GM12878 (cell line): ENCODE results near the gene SUPT4H1. TPM values are rescaled to one million over a fixed set of nuclear protein-coding genes. Genes with fewer than 3 reads are reported as not detected.

ENCODE experiments used
- CEBPZ ChIP-seq: fragments of 150-350 bp; IDR thresholded peaks from 2 replicates; pipeline ENCODE4 v1.6.1; 2016; ENCODE audit warnings: low read depth, low read length
- CREB1 ChIP-seq: IDR thresholded peaks from 2 replicates; pipeline ENCODE4 v1.6.1; 2012; ENCODE audit warnings: low read depth, mild to moderate bottlenecking, inconsistent platforms
- E4F1 ChIP-seq: fragments of 450-650 bp; IDR thresholded peaks from 2 replicates; pipeline ENCODE4 v1.6.1; 2018; ENCODE audit warnings: borderline replicate concordance, mild to moderate bottlenecking; ENCODE audit not compliant: partially characterized antibody
- EED ChIP-seq: sonication (generic); IDR thresholded peaks from 2 replicates; pipeline ENCODE4 v1.6.1; 2016; ENCODE audit warnings: antibody characterized with exemption, low read depth
- HDGF ChIP-seq: fragments of 450-650 bp; IDR thresholded peaks from 2 replicates; pipeline ENCODE4 v1.6.1; 2016; ENCODE audit warnings: antibody characterized with exemption
- IKZF1 ChIP-seq: fragments of 450-650 bp; conservative IDR thresholded peaks from 2 replicates; pipeline ENCODE4 v1.6.1; 2017; ENCODE audit warnings: antibody characterized with exemption, mild to moderate bottlenecking
- MAX ChIP-seq: IDR thresholded peaks from 2 replicates; pipeline ENCODE4 v1.6.1; 2012; ENCODE audit warnings: low read depth, low read length, improper control_type of control experiment
- MEF2A ChIP-seq: IDR thresholded peaks from 2 replicates; pipeline ENCODE4 v1.6.1; 2011; ENCODE audit warnings: low read depth, mild to moderate bottlenecking, low read length, moderate library complexity; ENCODE audit not compliant: insufficient read depth
- MEF2B ChIP-seq: fragments of 450-650 bp; IDR thresholded peaks from 2 replicates; pipeline ENCODE4 v1.6.1; 2018; ENCODE audit warnings: mild to moderate bottlenecking, moderate library complexity; ENCODE audit not compliant: partially characterized antibody, poor library complexity, severe bottlenecking
- MLLT1 ChIP-seq: fragments of 450-650 bp; IDR thresholded peaks from 2 replicates; pipeline ENCODE4 v1.6.1; 2016; ENCODE audit warnings: mild to moderate bottlenecking
- MTA3 ChIP-seq: IDR thresholded peaks from 2 replicates; pipeline ENCODE4 v1.6.1; 2012; ENCODE audit warnings: low read length, inconsistent platforms, borderline replicate concordance
- NR2F1 ChIP-seq: fragments of 450-650 bp; conservative IDR thresholded peaks from 2 replicates; pipeline ENCODE4 v1.6.1; 2017; ENCODE audit warnings: mild to moderate bottlenecking
- POLR2AphosphoS2 ChIP-seq: IDR thresholded peaks from 2 replicates; pipeline ENCODE4 v1.6.1; 2011; ENCODE audit warnings: low read depth, mild to moderate bottlenecking, low read length, improper control_type of control experiment, moderate library complexity
- POU2F2 ChIP-seq: IDR thresholded peaks from 3 replicates; pipeline ENCODE4 v1.6.1; 2011; ENCODE audit warnings: low read depth, mild to moderate bottlenecking, low read length, borderline replicate concordance
- SMC3 ChIP-seq: IDR thresholded peaks from 2 replicates; pipeline ENCODE4 v1.6.1; 2011; ENCODE audit warnings: low read length, improper control_type of control experiment, borderline replicate concordance
- SPI1 ChIP-seq: IDR thresholded peaks from 2 replicates; pipeline ENCODE4 v1.6.1; 2011; ENCODE audit warnings: low read depth, mild to moderate bottlenecking, low read length, moderate library complexity, borderline replicate concordance; ENCODE audit not compliant: insufficient read depth
- TAF1 ChIP-seq: IDR thresholded peaks from 2 replicates; pipeline ENCODE4 v1.6.1; 2011; ENCODE audit warnings: mild to moderate bottlenecking, low read depth, low read length, borderline replicate concordance
- TCF3 ChIP-seq: IDR thresholded peaks from 2 replicates; pipeline ENCODE4 v1.6.1; 2012; ENCODE audit warnings: low read depth, mild to moderate bottlenecking, low read length, borderline replicate concordance; ENCODE audit not compliant: insufficient read depth
- WRNIP1 ChIP-seq: IDR thresholded peaks from 2 replicates; pipeline ENCODE4 v1.6.1; 2011; ENCODE audit warnings: low read depth, low read length, improper control_type of control experiment, borderline replicate concordance
- YY1 ChIP-seq: IDR thresholded peaks from 2 replicates; pipeline ENCODE4 v1.6.1; 2011; ENCODE audit warnings: low read depth, mild to moderate bottlenecking, low read length
- ZNF207 ChIP-seq: fragments of 450-650 bp; IDR thresholded peaks from 2 replicates; pipeline ENCODE4 v1.6.1; 2014; ENCODE audit warnings: antibody characterized with exemption, mild to moderate bottlenecking, borderline replicate concordance
- ZSCAN29 ChIP-seq: fragments of 450-650 bp; IDR thresholded peaks from 2 replicates; pipeline ENCODE4 v1.6.1; 2017; ENCODE audit warnings: mild to moderate bottlenecking, moderate library complexity
- polyA plus RNA-seq, 11 experiments: library from polyadenylated mRNA; depleted of rRNA in 4 of 11; unstranded in 6 of 11; stranded (reverse) in 5 of 11; fragments of >200 nt; fragmentation: Nextera tagmentation in 4 of 11; fragmentation: Illumina TruSeq in 1 of 11; extraction: Ambion mirVana in 4 of 11; extraction: Trizol in 1 of 11; gene quantifications; 1 replicate in 1 of 11; 2 replicates in 10 of 11; pipeline versions ENCODE4 v1.2.1 to v1.2.3, GENCODE V29; 2011 to 2016; ENCODE audit warnings: inconsistent platforms in 2 of 11, missing spikeins in 2 of 11, low read depth in 1 of 11
- total RNA-seq, 4 experiments: library from RNA; depleted of rRNA in 3 of 4; stranded (reverse); fragments of >200 nt in 3 of 4; fragmentation: Illumina TruSeq in 1 of 4; extraction: Trizol in 1 of 4; gene quantifications; 2 replicates each; pipeline versions ENCODE4 v1.2.1 to v1.2.3, GENCODE V29; 2013 to 2021

Gene SUPT4H1
- total and polyA plus RNA-seq, 10 of the 15 experiments (the other 5 are each of a cell fraction or from before 2014, with no cell fraction given): 83.8 to 293 (median 128) TPM

GRCh38 chr17:58330997-58331814 lies 20.8 kb downstream of the SUPT4H1 start (continued):
- 0 out of 2 replicates have a peak, but pooled peaks have one; percentile 3 for TF ChIP-seq CEBPZ
- peak; percentile 49; the same call in 1 of the 2 replicates for TF ChIP-seq TCF3
- no peak for TF ChIP-seq MLLT1
- peak; percentile 73; the same call in 1 of the 2 replicates for TF ChIP-seq YY1
- no peak for TF ChIP-seq E4F1
- no peak for TF ChIP-seq ZNF207
- peak; percentile 30; the same call in 2 of the 3 replicates for TF ChIP-seq POU2F2
- no peak for TF ChIP-seq ZSCAN29
- peak; percentile 9; the same call in 1 of the 2 replicates for TF ChIP-seq EED
- 0 out of 2 replicates have a peak, but pooled peaks have one; percentile 9 for TF ChIP-seq MAX
- peak; percentile 11 for TF ChIP-seq MEF2B
- TF ChIP-seq SPI1: peak; percentile 74; the same call in 1 of the 2 replicates
- TF ChIP-seq WRNIP1: 0 out of 2 replicates have a peak, but pooled peaks have one; percentile 33
- no peak for TF ChIP-seq CREB1
- peak; percentile 34; the same call in 1 of the 2 replicates for TF ChIP-seq TAF1
- TF ChIP-seq HDGF: no peak; the same call in 1 of the 2 replicates
- no peak for TF ChIP-seq MTA3
- TF ChIP-seq SMC3: no peak
- TF ChIP-seq IKZF1: peak; percentile 22; the same call in 1 of the 2 replicates
- TF ChIP-seq NR2F1: 0 out of 2 replicates have a peak, but pooled peaks have one; percentile 19
- peak; percentile 69 for TF ChIP-seq POLR2AphosphoS2
- peak; percentile 38; the same call in 1 of the 2 replicates for TF ChIP-seq MEF2A
